PC-3 (cell line): ENCODE results near the gene SCAPER. TPM values are rescaled to one million over a fixed set of nuclear protein-coding genes. Genes with fewer than 3 reads are reported as not detected.

Source experiments
- ATAC-seq: fragments of 200-7000 bp; cut with Tn5 transposase; 2 replicates; pipeline ENCODE4 v1.9.1; 2020; ENCODE audit warnings: mild to moderate bottlenecking, moderate library complexity
- BruUV-seq: library from RNA; stranded (reverse); fragments of 400-500 nt; replicated peaks from 2 replicates; lab custom pipeline; 2021; lab: Mats Ljungman, UMichigan
- CTCF ChIA-PET: fragments of 300-600 bp; sonication (Branson Sonifier 250); formaldehyde crosslinking; loops from one replicate; lab custom pipeline; 2022; ENCODE audit warnings: antibody characterized with exemption; lab: Charles Lee
- POLR2A ChIA-PET: fragments of 300-600 bp; sonication (Branson Sonifier 250); formaldehyde crosslinking; loops from one replicate; lab custom pipeline; 2022; ENCODE audit warnings: antibody characterized with exemption; ENCODE audit not compliant: unreplicated experiment; lab: Charles Lee
- DNase-seq: peaks from one replicate; pipeline ENCODE4 v3.0.0-alpha.2; 2015
- H2AFZ ChIP-seq: fragments of 300-600 bp; sonication (generic); 2 replicates; pipeline ENCODE4 v1.6.0; 2016; ENCODE audit warnings: antibody characterized with exemption, low read length
- H3F3A ChIP-seq: fragments of 300-600 bp; sonication (generic); one replicate; pipeline ENCODE4 v1.6.0; 2017; ENCODE audit warnings: antibody characterized with exemption, low read length, control low read depth, mild to moderate bottlenecking; ENCODE audit not compliant: unreplicated experiment
- H3K27ac ChIP-seq: fragments of 300-600 bp; sonication (generic); 2 replicates; pipeline ENCODE4 v1.5.1; 2016; ENCODE audit warnings: mild to moderate bottlenecking, low read length
- H3K27me3 ChIP-seq: fragments of 300-600 bp; sonication (generic); 2 replicates; pipeline ENCODE4 v1.6.1; 2016; ENCODE audit warnings: low read length, mixed read lengths
- H3K36me3 ChIP-seq: fragments of 300-600 bp; sonication (generic); 2 replicates; pipeline ENCODE4 v1.6.1; 2016; ENCODE audit warnings: low read depth, mixed run types, low read length, mixed read lengths
- H3K4me1 ChIP-seq: fragments of 300-600 bp; sonication (generic); 2 replicates; pipeline ENCODE4 v1.5.1; 2016; ENCODE audit warnings: low read length; ENCODE audit not compliant: insufficient read depth
- H3K4me2 ChIP-seq: fragments of 300-600 bp; sonication (generic); 2 replicates; pipeline ENCODE4 v1.6.0; 2016; ENCODE audit warnings: low read length
- H3K4me3 ChIP-seq: fragments of 300-600 bp; sonication (generic); 2 replicates; pipeline ENCODE4 v1.5.1; 2016; ENCODE audit warnings: mild to moderate bottlenecking, low read length, mixed read lengths
- H3K79me2 ChIP-seq: fragments of 300-600 bp; sonication (generic); 2 replicates; pipeline ENCODE4 v1.6.1; 2017; ENCODE audit warnings: low read length, mixed read lengths
- H3K9ac ChIP-seq: fragments of 300-600 bp; sonication (generic); 2 replicates; pipeline ENCODE4 v1.6.0; 2016; ENCODE audit warnings: mild to moderate bottlenecking, low read length
- H3K9me2 ChIP-seq: fragments of 300-600 bp; sonication (generic); replicated peaks from 2 replicates; pipeline ENCODE4 v1.6.1; 2016; ENCODE audit warnings: mixed run types, low read length, mixed read lengths
- H3K9me3 ChIP-seq: fragments of 300-600 bp; sonication (generic); 2 replicates; pipeline ENCODE4 v1.6.1; 2016; ENCODE audit warnings: low read length, mixed read lengths
- H4K20me1 ChIP-seq: fragments of 300-600 bp; sonication (generic); 2 replicates; pipeline ENCODE4 v1.6.1; 2016; ENCODE audit warnings: low read length, mixed read lengths
- EZH2 ChIP-seq: fragments of 300-600 bp; sonication (generic); IDR thresholded peaks from one replicate; pipeline ENCODE4 v1.6.1; 2017; ENCODE audit warnings: antibody characterized with exemption, mild to moderate bottlenecking, low read length; ENCODE audit not compliant: unreplicated experiment
- EZH2phosphoT487 ChIP-seq: fragments of 300-600 bp; sonication (generic); IDR thresholded peaks from 2 replicates; pipeline ENCODE4 v1.6.1; 2018; ENCODE audit warnings: mild to moderate bottlenecking, antibody characterized with exemption, low read length, borderline replicate concordance
- intact Hi-C: fragments of 100-400 bp; cut with micrococcal nuclease; formaldehyde crosslinking; loops from 2 replicates; pipeline ENCODE4 v1.9.0; 2023
- total RNA-seq: library from RNA; depleted of rRNA; stranded (reverse); fragments of >200 nt; gene quantifications from 2 replicates; pipeline ENCODE4 v1.2.3, GENCODE V29; 2014
- TF ChIP-seq, protein P1 (sequence below): fragments of 300-600 bp; sonication (generic); conservative IDR thresholded peaks from 2 replicates; pipeline ENCODE4 v1.5.1; 2017; ENCODE audit warnings: antibody characterized with exemption, low read depth, mild to moderate bottlenecking, low read length

The SCAPER gene
- total RNA-seq, 1 experiment from 2014 or later = 6.0 TPM

DNA sequence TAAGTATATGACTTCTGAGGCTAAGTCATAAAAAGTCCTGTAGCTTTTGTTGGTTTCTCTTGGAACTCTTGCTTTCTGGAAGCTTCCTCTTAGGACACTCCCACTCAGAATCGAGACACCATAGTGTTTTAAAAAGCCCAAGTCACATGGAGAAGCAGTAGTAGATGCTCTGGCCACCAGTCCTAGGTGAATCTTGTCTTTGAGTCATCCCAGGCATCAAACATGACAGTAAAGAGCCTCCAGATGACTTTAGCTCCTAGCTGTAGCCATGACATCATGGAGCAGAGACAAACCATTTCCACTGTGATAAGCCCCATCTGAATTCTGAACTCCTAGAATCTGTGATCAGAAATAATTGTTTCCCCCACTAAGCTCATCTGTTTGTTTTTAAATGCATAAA, 526.4 kb downstream of the SCAPER start:
- Histone ChIP-seq H3K9me3 (no peaks in the 10 kb centered on the region), H3K36me3 (no peaks in the 10 kb centered on the region), H3K27me3 (no peaks in the 10 kb centered on the region), H3K9ac (no peak overlapping the region), H3K79me2 (no peaks in the 10 kb centered on the region), H3K4me3 (no peak overlapping the region), H3K4me2 (no peak overlapping the region), H3K27ac (no peak overlapping the region), H2AFZ (no peak overlapping the region), H4K20me1 (no peaks in the 10 kb centered on the region), H3K9me2 (no peaks in the 10 kb centered on the region), H3F3A (no peaks in the 10 kb centered on the region), H3K4me1 (no peaks in the 10 kb centered on the region; the same call in 1 of the 2 replicates)
- DNase-seq = no peak
- no peak for ATAC-seq
- CTCF ChIA-PET = no interaction called here
- TF ChIP-seq, protein P1, sequence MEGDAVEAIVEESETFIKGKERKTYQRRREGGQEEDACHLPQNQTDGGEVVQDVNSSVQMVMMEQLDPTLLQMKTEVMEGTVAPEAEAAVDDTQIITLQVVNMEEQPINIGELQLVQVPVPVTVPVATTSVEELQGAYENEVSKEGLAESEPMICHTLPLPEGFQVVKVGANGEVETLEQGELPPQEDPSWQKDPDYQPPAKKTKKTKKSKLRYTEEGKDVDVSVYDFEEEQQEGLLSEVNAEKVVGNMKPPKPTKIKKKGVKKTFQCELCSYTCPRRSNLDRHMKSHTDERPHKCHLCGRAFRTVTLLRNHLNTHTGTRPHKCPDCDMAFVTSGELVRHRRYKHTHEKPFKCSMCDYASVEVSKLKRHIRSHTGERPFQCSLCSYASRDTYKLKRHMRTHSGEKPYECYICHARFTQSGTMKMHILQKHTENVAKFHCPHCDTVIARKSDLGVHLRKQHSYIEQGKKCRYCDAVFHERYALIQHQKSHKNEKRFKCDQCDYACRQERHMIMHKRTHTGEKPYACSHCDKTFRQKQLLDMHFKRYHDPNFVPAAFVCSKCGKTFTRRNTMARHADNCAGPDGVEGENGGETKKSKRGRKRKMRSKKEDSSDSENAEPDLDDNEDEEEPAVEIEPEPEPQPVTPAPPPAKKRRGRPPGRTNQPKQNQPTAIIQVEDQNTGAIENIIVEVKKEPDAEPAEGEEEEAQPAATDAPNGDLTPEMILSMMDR = no peak
- TF ChIP-seq EZH2phosphoT487 = no peak
- no peak for TF ChIP-seq EZH2
- BruUV-seq = no TSS peak
- intact Hi-C loops = no loop called here
- POLR2A ChIA-PET = no interaction called here

GRCh38 chr15:76377751-76378150, 527.4 kb downstream of the SCAPER start:
- Histone ChIP-seq H3K4me2 (no peak overlapping the region), H3K4me3 (no peak overlapping the region), H3K27me3 (no peaks in the 10 kb centered on the region), H3K4me1 (no peaks in the 10 kb centered on the region; the same call in 1 of the 2 replicates), H3K9me3 (no peaks in the 10 kb centered on the region), H3K9me2 (no peaks in the 10 kb centered on the region), H4K20me1 (no peaks in the 10 kb centered on the region), H3K27ac (no peak overlapping the region), H3K36me3 (no peaks in the 10 kb centered on the region), H2AFZ (no peak overlapping the region), H3K79me2 (no peaks in the 10 kb centered on the region), H3F3A (no peaks in the 10 kb centered on the region), H3K9ac (no peak overlapping the region)
- ChIA-PET CTCF (no interaction called here), POLR2A (no interaction called here)
- ATAC-seq (no peak), DNase-seq (no peak)
- TF ChIP-seq EZH2phosphoT487 (no peak), EZH2 (no peak)
- TF ChIP-seq, protein P1 = no peak
- intact Hi-C loops = no loop called here
- no TSS peak for BruUV-seq

DNA sequence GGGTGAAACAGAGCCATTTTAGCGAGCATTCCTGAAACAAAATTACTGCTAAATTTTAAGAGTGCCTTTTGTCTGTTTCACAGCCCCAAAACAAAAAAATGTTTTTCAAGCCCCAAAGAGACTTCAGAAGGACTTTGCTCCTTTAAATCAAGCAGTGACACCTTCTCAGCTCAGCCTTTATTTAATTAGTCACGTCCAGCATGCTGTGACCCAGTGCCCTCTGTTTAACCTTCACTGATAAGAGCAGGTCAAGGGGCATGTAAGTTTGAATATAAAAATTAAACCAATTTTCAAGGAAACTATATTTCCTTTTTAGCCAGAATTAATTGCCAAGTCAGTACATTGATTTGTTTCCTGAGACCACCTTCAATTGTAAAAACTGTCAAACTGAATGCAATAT, 527.9 kb downstream of the SCAPER start:
- Histone ChIP-seq H3K4me3 (no peak overlapping the region), H3K36me3 (no peaks in the 10 kb centered on the region), H4K20me1 (no peaks in the 10 kb centered on the region), H3K9ac (no peak overlapping the region), H3K9me2 (no peaks in the 10 kb centered on the region), H3F3A (no peaks in the 10 kb centered on the region), H3K4me1 (no peaks in the 10 kb centered on the region; the same call in 1 of the 2 replicates), H3K79me2 (no peaks in the 10 kb centered on the region), H3K27ac (no peak overlapping the region), H3K4me2 (no peak overlapping the region), H3K9me3 (no peaks in the 10 kb centered on the region), H2AFZ (no peak overlapping the region), H3K27me3 (no peaks in the 10 kb centered on the region)
- ChIA-PET POLR2A (no interaction called here), CTCF (no interaction called here)
- TF ChIP-seq EZH2phosphoT487 = no peak
- no peak for TF ChIP-seq EZH2
- TF ChIP-seq, protein P1 = no peak
- intact Hi-C loops = no loop called here
- BruUV-seq = no TSS peak
- ATAC-seq (no peak), DNase-seq (no peak)
